ENCODE data around the gene SYVN1.
"Not testable (repeated sequence)": the region's sequence is repeated elsewhere in the genome, so short reads cannot be mapped to it uniquely, and the experiment has no call there.

The SYVN1 gene

DNA sequence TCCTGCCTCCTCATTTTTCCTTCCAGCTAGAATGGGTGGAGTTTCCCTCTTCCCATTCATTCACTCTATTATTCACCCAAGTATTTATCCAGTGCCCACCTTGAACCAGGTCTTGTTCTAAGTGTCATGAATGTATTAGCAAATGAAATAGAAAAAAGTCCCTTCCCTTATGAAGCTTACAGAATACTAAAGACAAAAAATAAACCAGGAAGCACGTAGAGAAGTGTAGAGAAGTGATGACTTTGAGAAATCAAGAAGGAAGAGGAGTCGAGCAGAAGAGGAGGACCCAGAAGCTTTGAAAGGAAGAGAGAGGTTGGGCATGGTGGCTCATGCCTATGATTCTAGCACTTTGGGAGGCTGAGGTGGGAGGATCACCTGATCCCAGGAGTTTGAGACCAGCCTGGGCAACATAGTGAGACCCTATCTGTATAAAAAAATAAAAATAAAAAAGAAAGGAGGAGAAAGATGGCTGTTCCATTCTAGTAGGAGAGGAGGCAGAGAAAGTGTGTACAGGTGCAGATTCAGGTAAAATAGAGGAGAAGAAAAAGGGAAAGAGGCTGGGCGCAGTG is 17.1 kb upstream of the SYVN1 start:
- DNase-seq (ENCODE audit: low read depth, low spot score): no peak

DNA sequence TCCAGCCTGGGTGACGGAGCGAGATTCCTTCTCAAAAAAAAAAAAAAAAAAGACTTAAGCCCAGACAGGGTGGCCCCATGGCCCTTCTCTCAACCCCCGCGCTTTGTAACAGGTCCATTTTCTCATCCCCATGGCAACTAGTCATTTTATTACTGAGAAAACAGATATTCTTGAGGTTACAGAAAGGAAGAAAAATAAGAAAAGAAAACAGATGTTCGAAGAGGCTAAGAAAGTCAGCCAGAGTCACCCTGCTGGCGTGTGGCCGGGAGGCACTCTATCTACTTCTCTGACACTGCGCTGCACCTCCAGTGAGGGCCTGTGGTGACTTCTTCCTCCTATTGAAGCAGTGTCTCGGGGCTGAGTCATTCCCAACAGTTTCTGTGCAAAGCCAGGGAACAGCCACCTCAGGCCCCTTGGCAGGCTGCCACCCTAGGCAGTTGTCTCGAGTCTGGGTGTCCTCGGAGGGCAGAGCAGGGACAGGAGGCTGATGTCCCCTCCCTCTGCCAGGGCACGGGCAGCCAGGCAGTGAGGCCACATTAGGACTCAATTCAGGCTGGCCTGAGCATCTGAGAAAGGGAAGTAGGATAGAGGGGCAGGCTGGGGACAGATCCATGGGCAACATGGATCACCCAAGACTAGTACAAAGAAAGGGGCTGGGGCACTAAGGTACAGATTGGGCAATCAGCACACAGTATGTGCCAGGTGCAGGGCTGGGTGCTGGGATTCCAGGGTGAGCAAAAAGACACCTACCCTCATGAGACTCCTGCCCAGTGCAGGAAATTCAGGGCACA is 16.4 kb upstream of the SYVN1 start:
- no peak for DNase-seq (ENCODE audit: low read depth, low spot score)

DNA sequence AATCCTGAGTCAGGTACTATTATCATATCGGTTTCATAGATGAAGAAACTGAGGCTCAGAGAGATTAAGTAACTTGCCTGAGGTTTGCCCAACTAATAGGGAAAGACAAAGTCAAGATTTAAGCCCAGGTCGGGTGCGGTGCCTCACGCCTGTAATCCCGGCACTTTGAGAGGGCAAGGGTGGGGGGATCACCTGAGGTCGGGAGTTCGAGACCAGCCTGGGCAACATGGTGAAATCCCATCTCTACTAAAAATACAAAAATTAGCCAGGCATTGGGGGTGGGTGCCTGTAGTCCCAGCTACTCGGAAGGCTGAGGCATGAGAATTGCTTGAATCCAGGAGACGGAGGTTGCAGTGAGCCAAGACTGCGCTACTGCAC is 15.8 kb upstream of the SYVN1 start:
- not testable (repeated sequence) for DNase-seq (ENCODE audit: low read depth, low spot score)

DNA sequence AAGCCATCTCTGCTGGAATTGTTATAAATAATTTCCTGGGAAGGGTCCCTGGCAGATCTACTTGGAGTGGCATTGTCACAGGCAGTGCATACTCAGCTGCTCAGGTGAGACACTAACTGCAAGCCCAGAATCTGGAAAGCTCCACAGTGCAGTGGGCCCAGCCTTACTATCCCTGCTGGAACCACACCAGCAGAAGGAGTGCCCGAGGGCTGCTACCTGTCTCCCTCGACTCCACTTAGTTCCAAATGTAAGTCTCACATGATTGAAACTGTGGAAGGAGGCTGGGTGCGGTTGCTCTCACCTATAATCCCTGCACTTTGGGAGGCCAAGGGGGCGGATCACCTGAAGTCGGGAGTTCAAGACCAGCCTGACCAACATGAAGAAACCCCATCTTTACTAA is 14.3 kb upstream of the SYVN1 start:
- DNase-seq (ENCODE audit: low read depth, low spot score): no peak

DNA sequence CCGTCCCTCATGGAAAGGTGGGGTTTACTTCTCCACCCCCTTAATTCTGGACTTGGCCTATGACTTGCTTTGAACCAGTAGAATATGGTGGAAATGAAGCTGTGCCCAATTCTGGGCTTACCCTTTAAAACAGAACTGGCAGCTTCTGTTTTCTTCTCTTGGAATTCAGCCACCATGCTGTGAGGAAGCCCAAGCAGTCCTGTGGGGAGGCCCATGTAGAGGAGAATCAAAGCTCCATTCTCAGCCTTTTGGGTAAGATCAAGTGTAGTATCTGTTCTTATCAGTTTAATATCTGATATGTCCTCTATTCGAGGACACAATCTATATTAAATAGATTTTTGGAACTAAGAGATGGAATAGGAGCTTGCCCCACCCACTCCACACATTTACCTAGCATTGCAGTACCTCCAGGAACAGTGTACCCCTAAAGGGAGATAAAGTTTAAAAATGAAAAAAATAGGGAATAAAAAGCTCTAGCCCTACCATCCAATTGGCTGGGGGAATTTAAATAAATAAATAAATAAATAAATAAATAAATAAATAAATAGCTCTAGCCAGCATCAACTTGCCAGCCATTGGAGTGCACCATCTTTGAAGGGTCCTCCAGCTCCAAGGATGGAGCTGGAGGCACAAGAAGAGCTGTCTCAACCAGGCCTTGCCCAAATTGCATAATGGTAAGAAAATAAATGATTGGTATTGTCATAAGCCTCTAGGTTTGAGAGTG is 13.2 kb upstream of the SYVN1 start:
- no peak for DNase-seq (ENCODE audit: low read depth, low spot score)

DNA sequence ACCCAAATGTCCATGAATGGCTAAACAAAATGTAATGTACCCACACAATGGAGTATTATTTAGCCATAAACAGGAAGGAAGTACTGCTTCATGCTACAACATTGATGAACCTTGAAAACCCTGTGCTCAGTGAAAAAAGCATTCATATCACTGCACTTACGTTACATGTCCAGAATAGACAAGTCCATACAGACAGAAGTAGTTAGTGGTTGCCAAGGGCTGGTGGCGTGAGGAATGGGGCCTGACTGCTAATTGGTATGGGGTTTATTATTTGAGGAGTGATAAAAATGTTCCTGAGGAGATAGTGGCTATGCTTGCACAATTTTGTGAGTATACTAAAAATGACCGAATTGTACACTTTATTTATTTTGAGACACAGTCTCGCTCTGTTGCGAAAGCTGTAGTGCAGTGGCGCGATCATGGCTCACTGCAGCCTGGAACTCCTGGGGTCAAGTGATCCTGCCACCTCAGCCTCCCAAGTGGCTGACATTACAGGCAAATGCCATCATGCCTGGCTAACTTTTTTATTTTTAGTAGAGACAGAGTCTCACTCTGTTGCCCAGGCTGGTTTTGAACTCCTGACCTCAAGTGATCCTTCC is 7.7 kb upstream of the SYVN1 start:
- no peak for DNase-seq (ENCODE audit: low read depth, low spot score)

DNA sequence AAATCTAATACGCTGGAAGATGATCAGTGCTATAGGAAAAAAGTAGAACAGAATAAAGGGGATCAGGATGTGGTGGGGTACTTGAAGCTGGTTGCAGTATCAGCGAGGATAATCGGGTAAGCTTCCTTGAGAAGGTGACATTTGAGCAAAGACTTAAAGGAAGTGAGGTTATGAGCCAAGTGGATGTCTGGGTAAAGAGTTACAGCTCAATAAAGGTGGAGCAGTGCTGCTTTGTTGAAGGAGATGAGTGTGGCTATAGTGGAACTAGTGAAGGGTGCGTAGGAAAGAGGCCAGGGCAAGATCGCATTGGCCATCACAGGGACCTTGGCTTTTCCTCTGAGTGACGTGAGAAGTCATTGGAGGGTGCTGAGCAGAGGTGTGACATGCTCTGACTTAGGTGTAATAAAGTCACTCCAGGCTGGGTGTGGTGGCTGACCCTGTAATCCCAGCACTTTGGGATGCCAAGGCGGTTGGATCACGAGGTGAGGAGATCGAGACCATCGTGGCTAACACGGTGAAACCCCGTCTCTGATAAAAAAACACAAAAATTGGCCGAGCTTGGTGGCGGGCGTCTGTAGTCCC is 2.3 kb upstream of the SYVN1 start:
- DNase-seq (ENCODE audit: low read depth, low spot score): no peak

DNA sequence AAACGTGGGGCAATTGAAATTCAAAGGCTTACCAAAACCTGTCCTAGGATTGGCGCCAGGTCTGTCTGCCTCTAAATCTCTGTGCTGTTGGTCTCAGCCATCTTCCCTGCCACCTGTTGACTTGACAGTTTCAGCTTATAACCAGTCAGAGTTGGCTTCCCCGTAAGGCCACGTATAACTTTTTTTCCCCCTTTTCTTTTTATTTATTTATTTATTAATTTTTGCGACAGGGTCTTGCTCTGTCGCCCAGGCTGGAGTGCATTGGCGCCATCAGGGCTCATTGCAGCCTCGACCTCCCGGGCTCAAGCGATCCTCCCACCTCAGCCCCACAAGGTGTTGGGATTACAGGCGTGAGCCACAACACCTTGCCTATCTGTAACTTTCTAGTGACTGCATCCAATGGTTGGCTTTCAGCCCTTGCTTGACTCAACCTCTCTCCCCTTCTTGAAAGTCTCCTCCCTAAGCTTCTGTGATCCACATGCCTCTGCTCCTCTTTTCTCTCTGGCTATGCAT is 1.4 kb upstream of the SYVN1 start:
- no peak for DNase-seq (ENCODE audit: low read depth, low spot score)

DNA sequence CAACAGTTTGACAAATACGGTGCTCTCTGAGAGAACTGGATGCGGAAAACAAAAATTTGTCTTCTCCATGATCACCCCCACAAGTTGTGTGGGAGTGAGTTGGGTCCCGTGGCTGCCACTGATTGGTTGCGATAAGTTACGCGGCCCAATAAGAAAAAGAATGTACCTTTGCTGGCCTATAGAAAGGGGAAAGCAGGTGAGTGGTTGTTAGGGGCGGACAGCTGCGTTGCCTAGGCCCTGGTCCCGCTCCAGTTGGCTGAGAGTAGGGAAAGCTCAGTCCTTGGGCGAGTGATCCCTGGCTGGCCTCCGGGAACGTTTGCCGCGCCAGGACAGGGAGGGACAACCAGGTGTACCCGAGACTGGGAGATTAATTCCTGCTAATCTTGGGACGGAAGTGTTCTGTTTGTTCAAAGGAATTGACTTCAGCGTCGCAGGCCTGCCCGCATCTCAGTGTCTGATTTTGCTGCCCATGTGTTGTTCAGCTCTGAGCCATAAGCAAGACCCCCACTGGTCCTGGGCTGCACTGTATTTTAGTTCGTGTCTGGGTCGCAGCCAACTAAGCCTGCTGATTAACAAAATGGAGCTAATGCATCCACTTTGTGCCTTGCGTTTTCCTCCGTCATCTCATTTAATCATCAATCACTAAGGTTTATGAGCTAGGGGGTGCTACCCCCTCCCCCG is 773 bp upstream of the SYVN1 start:
- peak; percentile 66 for DNase-seq (ENCODE audit: low read depth, low spot score)

DNA sequence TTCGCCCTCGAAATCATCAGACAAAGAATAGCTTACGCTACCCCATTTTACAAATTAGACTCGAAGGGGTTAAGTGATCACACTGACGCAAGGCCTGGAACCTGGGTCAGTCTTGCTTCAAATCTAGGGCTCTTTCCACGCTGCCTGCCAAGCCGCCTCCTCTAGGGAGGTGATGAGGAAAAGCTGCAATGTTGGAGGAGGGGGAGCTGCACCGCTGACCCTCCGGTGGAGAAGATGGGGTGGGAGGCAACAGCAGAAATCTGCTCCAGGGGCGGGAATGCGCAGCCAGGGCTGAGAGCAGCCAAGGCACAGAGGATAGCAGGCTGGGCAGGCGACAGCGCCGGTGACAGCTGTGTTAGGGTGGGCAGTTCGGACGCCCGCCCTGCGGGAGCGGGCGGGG is 595 bp downstream of the SYVN1 start:
- no peak for DNase-seq (ENCODE audit: low read depth, low spot score)

DNA sequence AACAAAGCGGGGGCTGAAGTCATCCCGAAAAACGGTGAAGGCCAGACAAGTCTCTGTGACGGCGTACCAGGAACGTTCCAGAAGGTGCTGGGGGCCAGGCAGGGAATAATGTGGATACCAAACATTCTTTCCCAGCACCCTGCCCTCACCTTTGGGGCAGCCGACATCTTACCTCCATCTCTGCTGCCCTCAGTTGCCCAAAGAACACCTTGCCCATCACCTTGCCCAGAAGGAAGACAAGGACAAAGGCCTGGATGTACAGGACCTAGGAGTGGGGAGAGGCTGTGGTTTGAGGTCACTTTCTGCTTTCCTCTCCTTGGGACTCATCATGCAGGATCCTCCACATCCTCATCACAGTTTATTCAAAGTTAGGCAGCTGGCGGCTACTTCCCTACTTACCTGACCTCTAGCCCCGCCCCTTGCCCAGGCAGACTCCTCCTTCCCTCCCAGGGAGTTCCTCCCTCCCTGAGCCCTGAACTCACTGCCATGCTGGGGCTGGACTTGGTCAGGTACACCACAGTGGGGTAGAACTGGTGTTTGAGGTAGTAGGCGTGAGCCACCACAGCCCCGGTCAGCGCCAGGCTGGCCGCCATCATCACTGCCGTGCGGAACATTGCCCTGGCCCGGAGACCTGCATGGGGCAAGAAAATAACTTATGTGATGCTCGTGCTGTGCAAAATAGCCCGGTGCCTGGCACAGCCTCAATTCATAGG is 1.2 kb downstream of the SYVN1 start:
- DNase-seq (ENCODE audit: low read depth, low spot score): no peak

DNA sequence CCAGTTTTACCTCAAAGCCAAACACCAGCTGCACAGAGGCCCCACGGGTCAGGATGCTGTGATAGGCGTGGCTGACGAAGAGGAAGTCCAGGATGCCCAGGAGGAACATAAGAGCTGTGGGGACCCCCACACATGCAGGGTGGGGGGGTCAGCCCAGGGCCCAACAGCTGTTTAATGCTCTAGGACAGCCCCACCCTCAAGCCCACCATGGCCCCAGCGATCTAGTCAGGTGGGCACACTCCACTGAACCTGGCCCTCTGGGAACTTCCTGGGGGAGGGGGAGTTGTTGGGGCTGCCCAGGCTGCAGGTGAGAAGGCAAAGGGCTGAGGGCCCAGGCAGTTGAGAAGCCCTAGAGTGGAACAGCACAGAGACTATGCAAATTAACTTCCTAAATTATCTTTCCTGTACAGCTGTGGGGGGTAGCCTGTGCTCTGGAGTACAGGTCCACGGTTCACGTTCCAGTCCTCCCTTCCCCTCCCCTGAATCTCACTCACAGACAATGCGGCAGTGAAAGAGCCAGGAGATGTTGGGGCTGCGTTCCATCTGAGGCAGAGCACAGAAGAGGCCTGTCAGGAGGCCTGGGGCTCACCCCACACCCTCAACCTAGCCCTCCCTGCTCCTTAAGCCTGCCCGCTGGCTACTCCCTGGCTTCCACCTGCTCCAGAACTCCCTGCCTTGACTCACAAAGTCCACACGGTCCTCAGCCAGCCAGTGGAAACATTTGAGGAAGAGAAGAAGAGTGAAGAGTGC is 1.9 kb downstream of the SYVN1 start:
- DNase-seq (ENCODE audit: low read depth, low spot score): no peak

DNA sequence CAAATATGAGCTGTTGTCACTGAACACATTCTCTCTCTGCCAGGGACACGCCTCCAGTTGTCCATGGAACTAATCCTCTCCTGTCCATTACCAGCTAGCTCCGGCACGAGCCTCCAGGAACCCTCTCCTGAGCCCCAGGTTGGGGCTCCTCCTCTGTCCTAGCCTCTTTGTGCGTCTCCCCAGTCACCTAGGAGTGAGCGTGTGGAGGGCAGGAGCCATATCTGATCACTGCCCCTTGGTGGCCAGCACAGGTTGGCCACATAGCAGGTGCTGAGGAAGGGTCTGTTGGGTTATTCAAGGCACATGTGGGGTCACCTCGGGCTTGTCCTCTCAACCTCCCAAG is 2.5 kb downstream of the SYVN1 start:
- no peak for DNase-seq (ENCODE audit: low read depth, low spot score)

DNA sequence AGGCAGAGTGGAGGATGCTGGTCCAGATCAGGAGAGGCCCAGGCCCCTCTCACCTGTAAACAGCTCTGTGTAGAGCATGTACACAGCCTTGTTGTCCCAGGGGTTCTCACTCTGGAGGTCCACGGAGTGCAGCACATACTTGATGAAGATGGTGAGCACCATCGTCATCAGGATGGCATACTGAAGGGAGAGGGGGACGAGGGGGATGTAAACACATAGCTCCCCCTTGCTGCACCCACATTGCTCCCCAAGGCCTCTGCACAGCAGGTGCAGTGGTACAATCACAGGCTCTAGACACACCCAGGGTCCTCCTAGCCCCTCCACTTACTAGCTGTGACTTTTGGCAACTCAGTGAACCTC is 2.9 kb downstream of the SYVN1 start:
- DNase-seq (ENCODE audit: low read depth, low spot score): no peak

DNA sequence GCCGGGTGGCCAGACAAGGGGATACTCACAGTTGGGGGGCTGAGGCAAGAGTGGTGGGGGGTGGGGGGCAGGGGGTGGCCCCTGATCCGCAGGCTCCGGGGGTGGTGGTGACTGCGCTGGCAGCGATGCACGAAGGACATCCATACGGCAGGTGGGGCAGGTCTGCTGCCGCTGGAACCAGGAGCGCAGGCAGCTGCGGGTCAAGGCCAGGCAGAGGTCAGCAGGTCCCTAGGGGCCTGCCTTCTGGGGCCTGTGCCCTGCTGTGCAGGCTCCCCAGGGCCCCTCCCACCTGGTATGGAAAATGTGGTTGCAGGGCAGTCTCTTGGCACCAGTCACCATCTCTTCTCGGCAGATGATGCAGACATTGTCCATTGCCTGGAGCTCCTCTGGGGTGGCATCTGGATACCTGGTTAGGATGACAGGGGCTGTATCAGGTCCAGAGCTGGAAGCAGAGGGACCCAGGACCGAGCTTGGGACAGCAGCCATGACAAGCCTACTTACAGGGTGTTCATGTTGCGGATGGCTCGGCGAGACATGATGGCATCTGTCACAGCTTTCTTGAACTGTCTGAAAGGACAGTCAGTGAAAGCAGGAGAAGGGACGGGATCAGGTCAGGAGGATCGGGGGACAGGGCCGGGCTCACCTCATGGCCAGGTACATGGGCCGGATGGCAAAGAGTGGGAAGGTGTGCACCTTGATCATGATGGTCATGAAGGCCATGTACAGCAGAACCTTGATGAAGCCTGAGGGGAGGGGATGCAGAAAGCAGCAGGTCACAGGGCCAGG is 3.5 kb downstream of the SYVN1 start:
- DNase-seq (ENCODE audit: low read depth, low spot score): no peak

DNA sequence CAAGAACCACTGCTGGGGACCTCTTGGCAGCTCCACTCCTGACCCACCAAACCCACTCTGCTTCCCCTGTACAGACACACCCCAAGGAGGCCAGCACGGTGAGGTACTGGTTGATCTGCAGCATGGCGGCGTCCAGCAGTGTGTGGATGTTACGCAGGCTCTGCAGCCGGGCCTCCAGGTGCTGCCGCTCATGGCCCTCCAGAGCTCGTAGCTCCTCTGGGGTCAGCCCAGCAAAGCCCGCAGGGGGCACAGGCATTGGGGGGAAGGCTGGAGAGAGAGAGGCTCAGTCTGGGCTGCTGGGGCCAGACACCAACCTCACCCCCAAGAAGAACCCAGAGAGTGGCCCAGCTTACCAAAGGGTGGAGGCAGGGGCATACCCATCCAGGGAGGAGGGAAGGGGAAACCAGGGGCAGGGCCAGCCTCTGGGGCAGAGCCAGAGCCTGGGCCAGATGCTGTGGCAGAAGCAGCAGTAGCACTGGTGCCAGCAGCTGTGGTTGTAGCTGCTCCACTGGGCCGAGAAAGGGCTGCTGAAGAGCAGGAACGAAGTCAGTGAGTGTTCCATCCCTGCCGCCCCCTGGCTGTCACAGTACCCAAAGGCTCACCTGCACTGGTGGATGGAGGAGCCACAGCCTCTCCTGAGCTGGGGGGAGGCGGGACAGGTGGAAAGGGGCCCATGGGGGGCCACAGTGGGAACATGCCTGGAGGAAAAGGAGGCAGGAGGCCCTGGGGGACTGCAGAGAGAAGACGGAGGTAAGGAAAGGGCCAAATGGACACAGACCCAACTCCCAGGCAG is 4.5 kb downstream of the SYVN1 start:
- DNase-seq (ENCODE audit: low read depth, low spot score): no peak

DNA sequence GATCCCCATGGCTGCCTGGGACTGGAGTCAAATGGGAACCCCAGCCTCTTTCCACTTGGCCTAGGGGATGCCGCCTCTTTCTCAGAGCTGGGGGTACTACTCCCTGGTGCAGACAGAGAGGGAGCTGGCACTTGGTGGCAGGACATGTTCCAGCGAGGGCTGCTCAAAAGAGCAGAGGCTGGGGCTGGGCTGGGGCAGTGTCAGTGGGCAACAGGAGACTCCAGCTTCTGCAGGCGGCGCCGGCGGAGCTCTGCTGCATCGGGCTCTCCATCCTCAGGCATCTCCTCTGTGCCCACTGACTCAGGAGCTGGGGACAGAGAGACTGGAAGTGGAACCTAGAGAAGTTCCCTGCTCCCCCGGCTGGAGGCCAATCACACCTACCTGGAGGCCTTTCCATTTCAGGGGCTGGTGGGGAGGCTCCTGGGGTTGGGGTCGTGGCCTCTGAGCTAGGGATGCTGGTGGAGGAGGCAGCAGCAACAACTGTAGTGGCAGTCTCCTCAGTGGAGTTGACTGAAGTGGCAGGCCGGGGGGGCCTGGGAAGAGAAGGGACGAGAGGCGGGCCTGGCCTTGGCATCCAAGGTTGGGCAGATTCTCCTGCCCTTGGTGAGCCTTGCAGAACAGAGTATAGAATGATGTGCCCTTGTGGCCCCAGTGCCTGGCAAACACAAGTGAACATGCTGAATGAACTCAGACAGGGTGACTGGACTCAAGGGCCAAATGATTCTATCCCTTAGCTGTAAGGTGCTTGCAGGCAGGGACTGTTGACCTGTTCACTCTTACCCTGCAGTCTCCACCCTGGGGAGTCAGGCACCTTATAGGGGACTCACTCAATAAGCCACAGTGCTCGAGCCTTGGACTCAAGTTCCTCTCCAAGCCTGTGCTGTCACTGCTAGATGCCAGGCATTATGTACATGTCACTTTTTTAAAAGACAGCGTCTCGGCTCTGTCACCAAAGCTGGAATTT is 5.9 kb downstream of the SYVN1 start:
- DNase-seq (ENCODE audit: low read depth, low spot score): no peak

Data from activated CD4-positive, CD25-positive, alpha-beta regulatory T cell treated with anti-CD3 and anti-CD28 coated beads, Interleukin-2, amount 50 U/mL, for 16 hours (primary cell).